BE2C (cell line): ENCODE results near the gene TMEM198.
A peak's percentile ranks its signal among the peaks of the same experiment; 100 is the strongest.

ENCODE experiments used
- DNase-seq: peaks from one replicate; pipeline ENCODE4 v3.0.0-alpha.2; 2020
- H3K27me3 ChIP-seq: fragments of 250-450 bp; sonication (Bioruptor Pico); 2 replicates; pipeline ENCODE4 v1.5.1; 2020; ENCODE audit warnings: mild to moderate bottlenecking
- H3K36me3 ChIP-seq: fragments of 250-450 bp; sonication (Bioruptor Pico); 2 replicates; pipeline ENCODE4 v1.5.1; 2020; ENCODE audit warnings: mild to moderate bottlenecking
- H3K4me1 ChIP-seq: fragments of 250-450 bp; sonication (Bioruptor Pico); 2 replicates; pipeline ENCODE4 v1.5.1; 2020
- H3K4me3 ChIP-seq: 2 replicates; pipeline ENCODE4 v1.5.1; 2011; ENCODE audit warnings: low read depth, low read length
- H3K9me3 ChIP-seq: fragments of 250-450 bp; sonication (Bioruptor Pico); 2 replicates; pipeline ENCODE4 v1.5.1; 2020
- TF ChIP-seq, protein P1 (sequence below): IDR thresholded peaks from 2 replicates; pipeline ENCODE4 v1.5.1; 2012; ENCODE audit warnings: mild to moderate bottlenecking, low read depth, low read length

The TMEM198 gene

GRCh38 chr2:219565130-219566080 is 21.6 kb downstream of the TMEM198 start:
- Histone ChIP-seq H3K27me3 (no peaks in the 10 kb centered on the region), H3K4me3 (no peak overlapping the region), H3K36me3 (peaks cover 50% of the 10 kb centered on the region), H3K9me3 (no peaks in the 10 kb centered on the region), H3K4me1 (peaks cover 16% of the 10 kb centered on the region; the same call in 1 of the 2 replicates)
- TF ChIP-seq, protein P1, sequence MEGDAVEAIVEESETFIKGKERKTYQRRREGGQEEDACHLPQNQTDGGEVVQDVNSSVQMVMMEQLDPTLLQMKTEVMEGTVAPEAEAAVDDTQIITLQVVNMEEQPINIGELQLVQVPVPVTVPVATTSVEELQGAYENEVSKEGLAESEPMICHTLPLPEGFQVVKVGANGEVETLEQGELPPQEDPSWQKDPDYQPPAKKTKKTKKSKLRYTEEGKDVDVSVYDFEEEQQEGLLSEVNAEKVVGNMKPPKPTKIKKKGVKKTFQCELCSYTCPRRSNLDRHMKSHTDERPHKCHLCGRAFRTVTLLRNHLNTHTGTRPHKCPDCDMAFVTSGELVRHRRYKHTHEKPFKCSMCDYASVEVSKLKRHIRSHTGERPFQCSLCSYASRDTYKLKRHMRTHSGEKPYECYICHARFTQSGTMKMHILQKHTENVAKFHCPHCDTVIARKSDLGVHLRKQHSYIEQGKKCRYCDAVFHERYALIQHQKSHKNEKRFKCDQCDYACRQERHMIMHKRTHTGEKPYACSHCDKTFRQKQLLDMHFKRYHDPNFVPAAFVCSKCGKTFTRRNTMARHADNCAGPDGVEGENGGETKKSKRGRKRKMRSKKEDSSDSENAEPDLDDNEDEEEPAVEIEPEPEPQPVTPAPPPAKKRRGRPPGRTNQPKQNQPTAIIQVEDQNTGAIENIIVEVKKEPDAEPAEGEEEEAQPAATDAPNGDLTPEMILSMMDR: no peak
- DNase-seq: no peak

- no peak overlapping the region for H3K4me3 ChIP-seq
- H3K4me1 ChIP-seq: peaks cover 7% of the 10 kb centered on the region
- no peak for DNase-seq
- H3K27me3 ChIP-seq: no peaks in the 10 kb centered on the region
- H3K36me3 ChIP-seq: peaks cover 46% of the 10 kb centered on the region
- TF ChIP-seq, protein P1: no peak
- H3K9me3 ChIP-seq: no peaks in the 10 kb centered on the region
Measured at GRCh38 chr2:219566640-219567039, 22.8 kb downstream of the TMEM198 start.

- Histone ChIP-seq H3K27me3 (no peaks in the 10 kb centered on the region), H3K9me3 (no peaks in the 10 kb centered on the region), H3K36me3 (peaks cover 43% of the 10 kb centered on the region), H3K4me3 (no peak overlapping the region), H3K4me1 (peaks cover 11% of the 10 kb centered on the region)
- TF ChIP-seq, protein P1: no peak
- DNase-seq: no peak
Measured at GRCh38 chr2:219567131-219567530, 23.3 kb downstream of the TMEM198 start.

- Histone ChIP-seq H3K27me3 (no peaks in the 10 kb centered on the region), H3K4me3 (no peak overlapping the region), H3K4me1 (peaks cover 15% of the 10 kb centered on the region), H3K9me3 (no peaks in the 10 kb centered on the region), H3K36me3 (peaks cover 37% of the 10 kb centered on the region)
- TF ChIP-seq, protein P1: no peak
- DNase-seq: no peak
Measured at GRCh38 chr2:219567791-219568361, 24.0 kb downstream of the TMEM198 start.

- Histone ChIP-seq H3K27me3 (no peaks in the 10 kb centered on the region), H3K4me1 (peaks cover 15% of the 10 kb centered on the region), H3K9me3 (no peaks in the 10 kb centered on the region), H3K36me3 (peaks cover 30% of the 10 kb centered on the region), H3K4me3 (peak overlapping the region; percentile 68; the same call in 1 of the 2 replicates)
- DNase-seq: peak; percentile 59
- TF ChIP-seq, protein P1: no peak
Measured at GRCh38 chr2:219569041-219569440, 25.2 kb downstream of the TMEM198 start.

DNA sequence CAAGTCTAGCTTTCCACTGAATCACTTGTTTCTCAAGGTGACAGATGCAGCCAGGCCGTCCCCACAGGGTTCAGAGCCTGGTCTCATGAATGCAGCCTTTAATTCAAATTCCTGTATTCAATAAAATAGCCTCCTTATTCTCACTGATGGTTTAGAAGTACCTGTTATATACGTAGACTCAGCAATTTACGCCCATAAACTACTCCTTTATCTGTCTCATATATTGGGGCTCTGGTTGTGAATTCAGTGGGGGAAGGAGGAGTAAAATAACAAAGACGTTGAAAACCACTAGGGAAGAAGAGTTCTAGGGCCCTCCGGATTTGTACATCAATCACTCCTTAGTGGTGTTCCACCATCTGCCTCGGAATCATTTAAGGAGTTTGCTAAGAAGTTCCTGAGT is 25.8 kb downstream of the TMEM198 start:
- Histone ChIP-seq H3K27me3 (no peaks in the 10 kb centered on the region), H3K36me3 (peaks cover 24% of the 10 kb centered on the region), H3K4me3 (peak overlapping the region; percentile 68), H3K9me3 (no peaks in the 10 kb centered on the region), H3K4me1 (peaks cover 15% of the 10 kb centered on the region)
- TF ChIP-seq, protein P1: no peak
- no peak for DNase-seq
